H1 (cell line): ENCODE data around the gene SH3BGRL. TPM values are rescaled to one million over a fixed set of nuclear protein-coding genes. Genes with fewer than 3 reads are reported as not detected.

Experiments used
- NANOG ChIP-seq: IDR thresholded peaks from 2 replicates; pipeline ENCODE4 v1.6.1; 2011; ENCODE audit warnings: low read length, low read depth, mild to moderate bottlenecking, inconsistent platforms; ENCODE audit not compliant: insufficient read depth, poor library complexity, severe bottlenecking
- POLR2AphosphoS5 ChIP-seq: IDR thresholded peaks from 2 replicates; pipeline ENCODE4 v1.6.1; 2011; ENCODE audit warnings: low read depth, low read length
- polyA plus RNA-seq, 7 experiments: library from polyadenylated mRNA; depleted of rRNA in 3 of 7; stranded (reverse) in 5 of 7; unstranded in 2 of 7; fragments of >200 nt in 5 of 7; fragments of 200-250 nt in 2 of 7; gene quantifications; 1 replicate in 5 of 7; 2 replicates in 1 of 7; 4 replicates in 1 of 7; pipeline versions ENCODE4 v1.2.1 to v1.2.3, GENCODE V29; 2011 to 2013; ENCODE audit warnings: missing spikeins in 2 of 7, mixed read lengths in 2 of 7
- total RNA-seq: library from RNA; stranded (reverse); fragmentation: NEBNext Ultra II Directional; extraction: Animal tissue kit (Norgen Biotek cat#: 25700); gene quantifications from 2 replicates; pipeline ENCODE4 v1.2.1, GENCODE V29; 2021
- TF ChIP-seq, protein P1 (sequence below): fragments of 300-600 bp; sonication (generic); IDR thresholded peaks from 2 replicates; pipeline ENCODE4 v1.7.1; 2012; ENCODE audit warnings: low read length, moderate library complexity, mild to moderate bottlenecking, inconsistent platforms; ENCODE audit not compliant: insufficient replicate concordance

SH3BGRL gene
- total and polyA plus RNA-seq, 2 of the 8 experiments (the other 6 are each of a cell fraction or from before 2014, with no cell fraction given), result 36.3 to 49.6 TPM

DNA sequence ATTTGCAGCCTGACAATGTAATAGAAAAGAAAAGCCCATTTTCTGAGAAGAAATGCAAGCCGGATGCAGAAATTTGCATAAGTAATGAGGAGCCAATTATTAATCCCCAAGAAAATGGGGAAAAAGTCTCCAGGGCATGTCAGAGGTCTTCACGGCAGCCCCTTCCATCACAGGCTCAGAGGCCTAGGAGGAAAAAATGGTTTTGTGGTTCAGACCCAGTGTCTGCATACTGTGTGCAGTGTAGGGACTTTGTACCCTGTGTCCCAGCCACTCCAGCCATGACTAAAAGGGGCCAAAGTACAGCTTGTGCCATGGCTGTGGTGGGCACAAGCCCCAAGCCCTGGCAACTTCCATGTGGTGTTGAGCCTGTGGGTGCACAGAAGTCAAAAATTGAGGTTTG is 92.2 kb downstream of the SH3BGRL start (continued):
- TF ChIP-seq, protein P1, sequence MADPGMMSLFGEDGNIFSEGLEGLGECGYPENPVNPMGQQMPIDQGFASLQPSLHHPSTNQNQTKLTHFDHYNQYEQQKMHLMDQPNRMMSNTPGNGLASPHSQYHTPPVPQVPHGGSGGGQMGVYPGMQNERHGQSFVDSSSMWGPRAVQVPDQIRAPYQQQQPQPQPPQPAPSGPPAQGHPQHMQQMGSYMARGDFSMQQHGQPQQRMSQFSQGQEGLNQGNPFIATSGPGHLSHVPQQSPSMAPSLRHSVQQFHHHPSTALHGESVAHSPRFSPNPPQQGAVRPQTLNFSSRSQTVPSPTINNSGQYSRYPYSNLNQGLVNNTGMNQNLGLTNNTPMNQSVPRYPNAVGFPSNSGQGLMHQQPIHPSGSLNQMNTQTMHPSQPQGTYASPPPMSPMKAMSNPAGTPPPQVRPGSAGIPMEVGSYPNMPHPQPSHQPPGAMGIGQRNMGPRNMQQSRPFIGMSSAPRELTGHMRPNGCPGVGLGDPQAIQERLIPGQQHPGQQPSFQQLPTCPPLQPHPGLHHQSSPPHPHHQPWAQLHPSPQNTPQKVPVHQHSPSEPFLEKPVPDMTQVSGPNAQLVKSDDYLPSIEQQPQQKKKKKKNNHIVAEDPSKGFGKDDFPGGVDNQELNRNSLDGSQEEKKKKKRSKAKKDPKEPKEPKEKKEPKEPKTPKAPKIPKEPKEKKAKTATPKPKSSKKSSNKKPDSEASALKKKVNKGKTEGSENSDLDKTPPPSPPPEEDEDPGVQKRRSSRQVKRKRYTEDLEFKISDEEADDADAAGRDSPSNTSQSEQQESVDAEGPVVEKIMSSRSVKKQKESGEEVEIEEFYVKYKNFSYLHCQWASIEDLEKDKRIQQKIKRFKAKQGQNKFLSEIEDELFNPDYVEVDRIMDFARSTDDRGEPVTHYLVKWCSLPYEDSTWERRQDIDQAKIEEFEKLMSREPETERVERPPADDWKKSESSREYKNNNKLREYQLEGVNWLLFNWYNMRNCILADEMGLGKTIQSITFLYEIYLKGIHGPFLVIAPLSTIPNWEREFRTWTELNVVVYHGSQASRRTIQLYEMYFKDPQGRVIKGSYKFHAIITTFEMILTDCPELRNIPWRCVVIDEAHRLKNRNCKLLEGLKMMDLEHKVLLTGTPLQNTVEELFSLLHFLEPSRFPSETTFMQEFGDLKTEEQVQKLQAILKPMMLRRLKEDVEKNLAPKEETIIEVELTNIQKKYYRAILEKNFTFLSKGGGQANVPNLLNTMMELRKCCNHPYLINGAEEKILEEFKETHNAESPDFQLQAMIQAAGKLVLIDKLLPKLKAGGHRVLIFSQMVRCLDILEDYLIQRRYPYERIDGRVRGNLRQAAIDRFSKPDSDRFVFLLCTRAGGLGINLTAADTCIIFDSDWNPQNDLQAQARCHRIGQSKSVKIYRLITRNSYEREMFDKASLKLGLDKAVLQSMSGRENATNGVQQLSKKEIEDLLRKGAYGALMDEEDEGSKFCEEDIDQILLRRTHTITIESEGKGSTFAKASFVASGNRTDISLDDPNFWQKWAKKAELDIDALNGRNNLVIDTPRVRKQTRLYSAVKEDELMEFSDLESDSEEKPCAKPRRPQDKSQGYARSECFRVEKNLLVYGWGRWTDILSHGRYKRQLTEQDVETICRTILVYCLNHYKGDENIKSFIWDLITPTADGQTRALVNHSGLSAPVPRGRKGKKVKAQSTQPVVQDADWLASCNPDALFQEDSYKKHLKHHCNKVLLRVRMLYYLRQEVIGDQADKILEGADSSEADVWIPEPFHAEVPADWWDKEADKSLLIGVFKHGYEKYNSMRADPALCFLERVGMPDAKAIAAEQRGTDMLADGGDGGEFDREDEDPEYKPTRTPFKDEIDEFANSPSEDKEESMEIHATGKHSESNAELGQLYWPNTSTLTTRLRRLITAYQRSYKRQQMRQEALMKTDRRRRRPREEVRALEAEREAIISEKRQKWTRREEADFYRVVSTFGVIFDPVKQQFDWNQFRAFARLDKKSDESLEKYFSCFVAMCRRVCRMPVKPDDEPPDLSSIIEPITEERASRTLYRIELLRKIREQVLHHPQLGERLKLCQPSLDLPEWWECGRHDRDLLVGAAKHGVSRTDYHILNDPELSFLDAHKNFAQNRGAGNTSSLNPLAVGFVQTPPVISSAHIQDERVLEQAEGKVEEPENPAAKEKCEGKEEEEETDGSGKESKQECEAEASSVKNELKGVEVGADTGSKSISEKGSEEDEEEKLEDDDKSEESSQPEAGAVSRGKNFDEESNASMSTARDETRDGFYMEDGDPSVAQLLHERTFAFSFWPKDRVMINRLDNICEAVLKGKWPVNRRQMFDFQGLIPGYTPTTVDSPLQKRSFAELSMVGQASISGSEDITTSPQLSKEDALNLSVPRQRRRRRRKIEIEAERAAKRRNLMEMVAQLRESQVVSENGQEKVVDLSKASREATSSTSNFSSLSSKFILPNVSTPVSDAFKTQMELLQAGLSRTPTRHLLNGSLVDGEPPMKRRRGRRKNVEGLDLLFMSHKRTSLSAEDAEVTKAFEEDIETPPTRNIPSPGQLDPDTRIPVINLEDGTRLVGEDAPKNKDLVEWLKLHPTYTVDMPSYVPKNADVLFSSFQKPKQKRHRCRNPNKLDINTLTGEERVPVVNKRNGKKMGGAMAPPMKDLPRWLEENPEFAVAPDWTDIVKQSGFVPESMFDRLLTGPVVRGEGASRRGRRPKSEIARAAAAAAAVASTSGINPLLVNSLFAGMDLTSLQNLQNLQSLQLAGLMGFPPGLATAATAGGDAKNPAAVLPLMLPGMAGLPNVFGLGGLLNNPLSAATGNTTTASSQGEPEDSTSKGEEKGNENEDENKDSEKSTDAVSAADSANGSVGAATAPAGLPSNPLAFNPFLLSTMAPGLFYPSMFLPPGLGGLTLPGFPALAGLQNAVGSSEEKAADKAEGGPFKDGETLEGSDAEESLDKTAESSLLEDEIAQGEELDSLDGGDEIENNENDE, result no peak
- TF ChIP-seq POLR2AphosphoS5, result no peak
- no peak for TF ChIP-seq NANOG
